Effector memory CD4-positive, alpha-beta T cell (primary cell): ENCODE data around the gene SLFNL1.

ENCODE experiments used
- DNase-seq, 3 donors: peaks; one replicate each; pipeline ENCODE4 v3.0.0-alpha.2; 2020
- H3K27ac ChIP-seq: 2 replicates; pipeline ENCODE4 v1.7.0; 2013; ENCODE audit warnings: mild to moderate bottlenecking, low read length, moderate library complexity; ENCODE audit not compliant: insufficient read depth, poor library complexity, severe bottlenecking
- H3K27me3 ChIP-seq: replicated peaks from 2 replicates; pipeline ENCODE4 v1.7.0; 2013; ENCODE audit warnings: mild to moderate bottlenecking, low read length; ENCODE audit not compliant: insufficient read depth, control insufficient read depth, poor library complexity, severe bottlenecking
- H3K36me3 ChIP-seq: 2 replicates; pipeline ENCODE4 v1.7.0; 2013; ENCODE audit warnings: mild to moderate bottlenecking, low read length, moderate library complexity; ENCODE audit not compliant: control insufficient read depth, insufficient read depth
- H3K4me1 ChIP-seq: 2 replicates; pipeline ENCODE4 v1.7.0; 2013; ENCODE audit warnings: low read length, mild to moderate bottlenecking; ENCODE audit not compliant: control insufficient read depth, insufficient read depth, poor library complexity, severe bottlenecking
- H3K4me3 ChIP-seq: 2 replicates; pipeline ENCODE4 v1.7.0; 2013; ENCODE audit warnings: low read length, low read depth, mild to moderate bottlenecking; ENCODE audit not compliant: insufficient read depth, poor library complexity, severe bottlenecking
- H3K9me3 ChIP-seq: 2 replicates; pipeline ENCODE4 v1.7.0; 2013; ENCODE audit warnings: mild to moderate bottlenecking, low read length, moderate library complexity; ENCODE audit not compliant: control insufficient read depth

The SLFNL1 gene

DNA sequence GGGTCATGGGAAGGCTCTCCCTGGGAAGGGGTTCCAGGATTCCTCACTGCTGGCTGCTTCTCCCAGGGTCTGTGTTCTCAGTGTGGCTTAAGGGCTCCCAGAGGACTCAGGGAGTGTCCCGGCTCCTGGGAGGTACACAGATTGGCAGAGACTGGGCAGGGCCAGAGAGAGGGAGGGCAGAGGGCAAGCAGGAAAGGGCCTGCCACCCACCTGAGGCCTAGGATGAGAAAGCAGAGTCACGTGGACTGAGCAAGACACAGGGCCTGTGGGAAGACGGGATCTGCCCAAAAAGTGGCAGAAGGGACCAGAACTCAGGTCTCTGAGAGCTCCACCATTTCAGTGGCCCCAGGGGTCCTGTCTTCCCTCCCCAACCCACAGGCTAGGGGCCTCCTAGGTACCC, 871 bp downstream of the SLFNL1 start:
- no peaks in the 10 kb centered on the region for H3K9me3 ChIP-seq
- no peaks in the 10 kb centered on the region for H3K27me3 ChIP-seq
- H3K4me1 ChIP-seq: no peaks in the 10 kb centered on the region
- DNase-seq: no peak
- no peak overlapping the region for H3K4me3 ChIP-seq
- peaks cover 10% of the 10 kb centered on the region for H3K36me3 ChIP-seq
- H3K27ac ChIP-seq: no peak overlapping the region

DNA sequence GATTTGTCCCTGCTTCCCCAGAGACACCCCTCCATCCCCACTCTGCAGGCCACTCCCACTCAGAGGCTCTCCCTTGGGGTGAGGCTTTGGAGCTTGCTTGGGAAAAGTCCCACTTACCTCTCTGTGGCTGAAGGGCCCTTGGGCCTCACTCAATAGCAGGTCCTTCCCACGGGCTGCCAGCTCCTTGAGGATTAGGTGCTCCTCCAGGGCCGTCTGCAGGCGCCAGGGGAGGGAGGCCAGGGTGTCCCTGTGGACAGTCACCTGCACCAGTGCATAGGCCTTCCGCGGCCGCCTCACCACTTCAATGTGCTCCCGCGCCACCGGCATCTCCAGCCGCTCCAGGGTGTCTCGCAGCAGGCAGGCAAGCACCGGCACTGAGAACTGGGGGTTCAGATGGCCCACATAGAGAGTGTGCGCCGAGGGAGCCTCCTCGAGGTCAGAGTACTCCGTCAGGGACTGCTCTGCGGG, 1.4 kb downstream of the SLFNL1 start:
- H3K27me3 ChIP-seq: no peaks in the 10 kb centered on the region
- H3K27ac ChIP-seq: no peak overlapping the region
- no peak for DNase-seq
- peaks cover 10% of the 10 kb centered on the region for H3K36me3 ChIP-seq
- H3K9me3 ChIP-seq: no peaks in the 10 kb centered on the region
- H3K4me3 ChIP-seq: no peak overlapping the region
- H3K4me1 ChIP-seq: no peaks in the 10 kb centered on the region

GRCh38 chr1:41019353-41019745, 2.2 kb downstream of the SLFNL1 start:
- H3K4me3 ChIP-seq: no peak overlapping the region
- no peak for DNase-seq

DNA sequence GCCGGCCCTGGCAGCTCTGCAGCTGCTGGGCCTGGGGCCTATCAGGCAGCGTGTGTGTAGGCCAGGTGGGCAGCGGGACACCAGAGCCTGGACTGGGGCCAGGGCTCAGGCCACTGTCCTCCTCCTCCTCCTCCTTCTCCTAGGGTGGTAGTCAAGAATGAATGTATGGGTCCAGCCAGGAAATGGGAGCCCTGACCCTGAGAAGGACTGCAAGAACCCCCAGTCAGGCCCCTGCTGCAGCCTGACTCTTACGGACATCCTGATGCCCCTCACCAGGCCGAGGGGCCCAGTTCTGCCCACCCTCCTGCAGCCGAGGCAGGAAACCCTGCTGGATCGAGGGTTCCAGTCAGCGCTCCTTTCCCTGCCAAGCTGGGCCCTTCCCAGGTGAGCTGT, 3.5 kb downstream of the SLFNL1 start:
- no peaks in the 10 kb centered on the region for H3K27me3 ChIP-seq
- H3K9me3 ChIP-seq: no peaks in the 10 kb centered on the region
- no peak overlapping the region for H3K27ac ChIP-seq
- no peaks in the 10 kb centered on the region for H3K4me1 ChIP-seq
- H3K4me3 ChIP-seq: no peak overlapping the region
- no peak for DNase-seq
- peaks cover 10% of the 10 kb centered on the region for H3K36me3 ChIP-seq

More at GRCh38 chr1:41019353-41019745, 2.2 kb downstream of the SLFNL1 start:
- Histone ChIP-seq H3K9me3 (no peaks in the 10 kb centered on the region), H3K27ac (no peak overlapping the region), H3K4me1 (no peaks in the 10 kb centered on the region), H3K36me3 (peaks cover 10% of the 10 kb centered on the region), H3K27me3 (no peaks in the 10 kb centered on the region)

- Histone ChIP-seq H3K27ac (no peak overlapping the region), H3K9me3 (no peaks in the 10 kb centered on the region), H3K36me3 (peaks cover 10% of the 10 kb centered on the region), H3K4me3 (no peak overlapping the region), H3K27me3 (no peaks in the 10 kb centered on the region), H3K4me1 (no peaks in the 10 kb centered on the region)
- no peak for DNase-seq
Measured at GRCh38 chr1:41017141-41018017, 4.1 kb downstream of the SLFNL1 start.

DNA sequence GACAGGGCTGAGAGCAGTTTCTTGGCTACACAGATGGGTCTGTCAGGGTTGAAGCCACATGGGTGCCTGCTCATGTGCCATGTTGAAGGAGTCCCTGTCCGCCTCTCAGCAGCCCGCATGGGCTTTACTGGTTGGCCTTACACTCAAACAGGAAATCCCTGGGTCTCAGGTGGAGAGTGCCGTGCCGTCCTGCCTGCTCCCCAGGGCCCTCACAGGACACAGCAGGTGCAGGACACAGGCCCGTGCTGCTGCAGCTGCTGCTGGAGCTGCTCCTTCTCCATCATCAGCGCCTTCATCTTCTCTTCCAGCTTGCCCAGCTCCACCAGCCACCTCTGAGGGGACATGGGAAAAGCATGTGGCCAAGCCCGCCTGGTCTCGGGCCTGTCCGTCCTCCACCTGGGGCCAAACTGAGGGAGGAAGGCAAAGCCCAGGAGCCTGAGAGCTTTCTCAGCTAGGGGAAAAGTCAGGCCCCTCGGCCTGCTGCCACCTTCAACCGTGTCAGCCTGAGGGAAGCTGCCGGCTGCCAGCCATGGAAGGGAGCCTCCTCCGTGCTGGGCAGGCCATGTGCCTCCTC, 5.5 kb downstream of the SLFNL1 start:
- DNase-seq: no peak
- Histone ChIP-seq H3K27ac (no peak overlapping the region), H3K36me3 (peaks cover 24% of the 10 kb centered on the region), H3K27me3 (no peaks in the 10 kb centered on the region), H3K4me3 (no peak overlapping the region), H3K9me3 (no peaks in the 10 kb centered on the region), H3K4me1 (no peaks in the 10 kb centered on the region)

DNA sequence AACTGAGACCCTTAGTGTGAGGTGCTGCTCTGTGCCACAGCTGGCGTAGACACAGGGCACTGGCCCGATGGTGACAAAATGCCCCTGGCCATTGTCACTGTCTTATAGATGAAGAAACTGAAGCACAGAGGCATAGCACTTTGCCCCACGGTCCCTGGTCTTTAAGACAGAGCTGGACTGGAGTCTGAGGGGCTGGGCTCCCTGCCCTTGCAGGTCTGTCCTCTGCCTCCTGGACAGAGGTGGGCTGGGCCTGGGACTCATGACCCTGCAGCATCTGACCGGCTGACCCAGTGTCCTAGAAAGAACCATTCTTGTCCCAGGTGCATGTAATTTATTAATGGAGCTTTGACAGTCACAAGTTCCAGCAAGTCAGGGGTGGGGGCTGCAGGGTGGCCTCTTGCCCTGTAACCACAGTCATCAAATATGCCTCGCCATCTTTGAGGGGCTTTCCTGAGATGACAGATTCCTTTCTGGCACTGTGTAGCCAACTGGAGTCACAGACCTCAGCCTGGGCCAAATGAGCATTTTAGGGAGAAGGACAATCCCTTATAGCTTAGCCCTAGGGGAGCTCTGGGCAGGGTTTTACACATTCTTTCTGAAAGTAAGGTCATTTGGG, 6.1 kb downstream of the SLFNL1 start:
- no peak overlapping the region for H3K27ac ChIP-seq
- DNase-seq: no peak
- H3K4me1 ChIP-seq: no peaks in the 10 kb centered on the region
- no peaks in the 10 kb centered on the region for H3K27me3 ChIP-seq
- H3K4me3 ChIP-seq: no peak overlapping the region
- H3K36me3 ChIP-seq: peaks cover 30% of the 10 kb centered on the region
- no peaks in the 10 kb centered on the region for H3K9me3 ChIP-seq

- no peak for DNase-seq
- Histone ChIP-seq H3K36me3 (peaks cover 35% of the 10 kb centered on the region), H3K4me1 (no peaks in the 10 kb centered on the region), H3K4me3 (no peak overlapping the region), H3K27ac (no peak overlapping the region), H3K9me3 (no peaks in the 10 kb centered on the region), H3K27me3 (no peaks in the 10 kb centered on the region)
Measured at GRCh38 chr1:41014871-41015270, 6.7 kb downstream of the SLFNL1 start.

GRCh38 chr1:41013796-41014195, 7.7 kb downstream of the SLFNL1 start:
- H3K4me1 ChIP-seq: no peaks in the 10 kb centered on the region
- no peak overlapping the region for H3K27ac ChIP-seq
- peaks cover 46% of the 10 kb centered on the region for H3K36me3 ChIP-seq
- H3K4me3 ChIP-seq: no peak overlapping the region
- H3K27me3 ChIP-seq: no peaks in the 10 kb centered on the region
- DNase-seq: no peak
- no peaks in the 10 kb centered on the region for H3K9me3 ChIP-seq

DNA sequence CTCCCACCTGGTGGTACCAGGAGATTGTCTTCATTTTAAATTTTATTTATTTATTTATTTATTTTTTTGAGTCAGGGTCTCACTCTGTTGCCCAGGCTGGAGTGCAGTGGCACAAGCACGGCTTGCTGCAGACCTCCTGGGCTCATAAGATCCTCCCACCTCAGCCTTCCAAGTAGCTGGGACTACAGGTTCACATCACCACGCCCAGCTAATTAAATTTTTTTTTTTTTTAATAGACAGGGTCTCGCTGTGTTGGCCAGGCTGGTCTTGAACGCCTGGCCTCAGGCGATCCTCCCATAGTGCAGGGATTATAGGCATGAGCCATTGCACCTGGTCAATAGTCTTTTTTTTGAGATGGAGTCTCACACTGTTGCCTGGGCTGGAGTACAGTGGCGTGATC, 8.5 kb downstream of the SLFNL1 start:
- H3K4me3 ChIP-seq: no peak overlapping the region
- H3K36me3 ChIP-seq: peaks cover 53% of the 10 kb centered on the region
- H3K4me1 ChIP-seq: no peaks in the 10 kb centered on the region
- H3K27me3 ChIP-seq: no peaks in the 10 kb centered on the region
- no peaks in the 10 kb centered on the region for H3K9me3 ChIP-seq
- H3K27ac ChIP-seq: no peak overlapping the region
- no peak for DNase-seq
